NCI-H2171 (cell line): Measurements from ENCODE around the gene CD74.

Experiments used
- DNase-seq: peaks from one replicate; lab custom pipeline; 2025; lab: John Stamatoyannopoulos, UW

The CD74 gene

DNA sequence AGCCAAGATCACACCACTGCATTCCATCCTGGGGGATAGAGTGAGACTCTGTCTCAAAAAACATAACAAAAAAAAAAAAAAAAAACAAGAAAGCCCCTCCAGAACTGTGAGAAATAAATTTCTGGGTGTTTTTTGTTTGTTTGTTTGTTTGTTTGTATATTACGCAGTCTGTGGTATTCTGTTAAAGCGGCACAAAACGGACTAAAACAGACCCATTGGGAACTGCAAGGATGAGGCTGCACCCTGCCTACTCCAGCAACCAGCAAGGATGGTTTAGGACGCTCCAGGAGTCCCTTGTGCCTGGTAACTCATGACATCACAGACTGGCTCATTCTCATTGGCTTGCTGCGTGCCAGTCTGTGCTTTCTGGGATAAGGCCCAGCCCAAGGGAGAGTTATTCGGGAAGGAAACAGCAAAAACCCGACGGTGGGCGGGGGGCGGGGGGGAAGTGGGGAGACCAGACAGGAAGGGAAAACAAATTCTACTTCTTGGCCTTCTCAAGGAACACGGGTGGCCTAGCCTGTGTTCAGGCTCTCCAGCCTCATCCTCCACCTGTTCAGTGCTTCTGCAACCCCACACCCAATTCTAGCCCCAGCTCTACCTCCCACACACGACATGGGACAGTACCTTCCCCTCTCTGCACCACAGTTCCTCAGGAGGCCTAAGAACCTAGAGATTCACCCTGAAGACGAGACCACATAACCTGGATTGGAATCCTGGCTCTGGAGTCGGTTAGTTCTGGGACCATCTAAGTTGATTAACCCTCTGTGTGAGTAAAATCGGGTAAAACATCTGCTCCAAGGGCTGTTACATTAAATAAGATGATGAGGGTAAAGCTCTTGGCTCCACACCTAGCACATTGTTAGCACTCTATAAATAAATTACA is 2.8 kb downstream of the CD74 start:
- peak; percentile 16 for DNase-seq

GRCh38 chr5:150408231-150408943 is 4.3 kb downstream of the CD74 start:
- DNase-seq: no peak

DNA sequence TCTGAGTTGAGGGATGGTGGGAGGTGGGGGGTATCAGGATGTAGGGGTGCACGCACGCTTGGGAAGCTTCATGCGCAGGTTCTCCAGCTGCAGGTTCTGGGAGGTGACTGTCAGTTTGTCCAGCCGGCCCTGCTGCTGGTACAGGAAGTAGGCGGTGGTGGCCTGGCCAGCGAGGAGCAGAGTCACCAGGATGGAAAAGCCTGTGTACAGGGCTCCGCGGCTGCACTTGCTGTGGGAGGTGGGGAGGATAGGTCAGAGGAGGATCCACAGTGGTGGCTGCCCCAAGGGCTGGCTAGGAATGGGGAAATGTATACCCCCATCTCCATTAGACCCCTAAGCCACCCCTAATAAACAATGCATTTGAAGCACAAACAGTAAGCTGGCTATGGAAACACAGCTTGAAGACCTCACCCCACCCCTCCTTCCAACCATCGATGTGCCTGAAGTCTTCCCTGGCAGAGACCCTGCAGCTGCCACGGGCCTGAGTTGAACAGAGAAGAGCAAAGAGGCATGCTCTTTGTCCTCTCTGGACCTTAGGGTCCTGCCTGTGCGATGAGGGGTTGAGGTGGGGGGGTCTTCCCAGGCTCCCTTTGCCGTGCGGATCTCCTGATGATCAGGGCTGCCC is 5.5 kb downstream of the CD74 start:
- no peak for DNase-seq

- DNase-seq: no peak
These were observed 6.0 kb downstream of the CD74 start for GRCh38 chr5:150406723-150407095.

DNA sequence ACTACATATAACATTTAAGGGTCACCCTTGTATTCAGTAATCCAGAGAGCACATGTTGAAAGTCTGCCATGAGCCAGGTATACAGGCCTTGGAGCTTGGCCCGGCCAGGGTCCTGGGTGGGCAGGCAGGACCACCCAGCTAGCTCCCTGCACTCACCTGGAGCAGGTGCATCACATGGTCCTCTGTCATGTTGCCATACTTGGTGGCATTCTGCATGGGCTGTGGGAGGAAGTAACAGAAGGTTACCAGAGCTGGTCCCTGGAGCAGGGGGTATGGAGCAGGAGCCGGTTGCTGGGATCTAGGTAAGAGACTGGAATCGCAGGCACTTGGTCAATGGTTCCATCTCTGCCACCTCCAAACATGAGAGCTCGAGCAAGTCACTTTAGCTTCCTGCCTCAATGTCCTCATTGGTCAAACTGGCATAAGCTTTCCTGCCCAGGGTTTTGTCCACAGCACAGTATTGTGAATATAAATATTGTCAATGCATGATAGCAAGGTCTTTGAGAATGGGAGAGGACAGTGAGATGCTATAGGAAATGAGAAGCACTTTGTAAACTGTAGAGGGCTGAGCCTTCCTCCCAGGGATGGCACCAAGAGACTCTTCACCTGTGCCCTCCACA is 6.5 kb downstream of the CD74 start:
- DNase-seq: no peak

GRCh38 chr5:150404941-150405816 is 7.5 kb downstream of the CD74 start:
- DNase-seq: no peak

GRCh38 chr5:150404535-150404934 is 8.2 kb downstream of the CD74 start:
- DNase-seq: no peak

- no peak for DNase-seq
These were observed 8.6 kb downstream of the CD74 start for GRCh38 chr5:150404121-150404520.

DNA sequence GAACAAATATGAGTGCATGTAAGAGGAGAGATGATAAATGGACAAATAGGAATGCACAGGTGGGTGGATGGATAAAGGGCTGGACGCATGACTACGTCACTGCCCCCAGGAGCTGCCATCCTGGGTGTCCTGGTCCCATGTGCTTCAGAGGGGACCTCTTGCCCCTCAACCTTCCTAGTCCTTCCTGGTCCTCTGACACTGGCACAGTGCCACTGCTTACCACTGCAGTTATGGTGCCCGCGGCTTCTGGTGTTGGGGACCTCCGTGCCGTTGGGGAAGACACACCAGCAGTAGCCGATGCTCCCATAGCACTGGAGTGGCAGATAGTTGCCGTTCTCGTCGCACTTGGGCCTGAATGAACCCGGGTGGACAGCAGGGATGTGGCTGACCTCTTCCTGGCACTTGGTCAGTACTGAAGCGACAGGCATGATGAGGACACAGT is 9.8 kb downstream of the CD74 start:
- DNase-seq: no peak

- DNase-seq: no peak
These were observed 10.4 kb downstream of the CD74 start for GRCh38 chr5:150402229-150402773.

GRCh38 chr5:150401376-150402228 is 11.1 kb downstream of the CD74 start:
- no peak for DNase-seq

- no peak for DNase-seq
These were observed 11.7 kb downstream of the CD74 start for GRCh38 chr5:150401076-150401375.

GRCh38 chr5:150400316-150401075 is 12.2 kb downstream of the CD74 start:
- no peak for DNase-seq

DNA sequence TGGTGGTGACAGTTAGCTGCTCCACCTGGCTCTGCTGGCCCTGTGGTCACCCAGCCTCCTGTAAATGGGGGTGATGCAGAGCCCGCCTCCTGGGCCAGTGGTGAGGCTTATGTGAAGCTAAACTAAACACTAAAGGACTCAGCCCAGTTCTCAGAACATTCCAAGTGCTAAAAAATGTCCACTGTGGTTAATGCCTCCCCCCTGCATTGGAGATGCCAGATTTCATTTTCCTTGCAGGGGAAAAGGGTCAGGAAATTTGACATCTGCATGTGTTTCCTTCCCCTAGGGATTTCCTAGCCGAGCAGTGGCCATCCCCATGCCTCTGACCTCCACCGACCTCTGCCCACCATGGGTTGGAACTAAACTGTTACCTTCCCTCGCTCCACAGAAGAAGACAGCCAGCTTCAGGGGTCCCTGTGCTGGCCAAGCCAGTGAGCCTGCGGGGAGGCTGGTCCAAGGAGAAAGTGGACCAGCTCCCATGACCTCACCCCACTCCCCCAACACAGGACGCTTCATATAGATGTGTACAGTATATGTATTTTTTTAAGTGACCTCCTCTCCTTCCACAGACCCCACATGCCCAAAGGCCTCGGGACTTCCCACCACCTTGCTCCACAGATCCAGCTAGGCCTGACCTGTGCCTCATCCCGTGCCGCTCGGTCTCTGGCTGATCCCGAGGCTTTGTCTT is 13.0 kb downstream of the CD74 start:
- no peak for DNase-seq

DNA sequence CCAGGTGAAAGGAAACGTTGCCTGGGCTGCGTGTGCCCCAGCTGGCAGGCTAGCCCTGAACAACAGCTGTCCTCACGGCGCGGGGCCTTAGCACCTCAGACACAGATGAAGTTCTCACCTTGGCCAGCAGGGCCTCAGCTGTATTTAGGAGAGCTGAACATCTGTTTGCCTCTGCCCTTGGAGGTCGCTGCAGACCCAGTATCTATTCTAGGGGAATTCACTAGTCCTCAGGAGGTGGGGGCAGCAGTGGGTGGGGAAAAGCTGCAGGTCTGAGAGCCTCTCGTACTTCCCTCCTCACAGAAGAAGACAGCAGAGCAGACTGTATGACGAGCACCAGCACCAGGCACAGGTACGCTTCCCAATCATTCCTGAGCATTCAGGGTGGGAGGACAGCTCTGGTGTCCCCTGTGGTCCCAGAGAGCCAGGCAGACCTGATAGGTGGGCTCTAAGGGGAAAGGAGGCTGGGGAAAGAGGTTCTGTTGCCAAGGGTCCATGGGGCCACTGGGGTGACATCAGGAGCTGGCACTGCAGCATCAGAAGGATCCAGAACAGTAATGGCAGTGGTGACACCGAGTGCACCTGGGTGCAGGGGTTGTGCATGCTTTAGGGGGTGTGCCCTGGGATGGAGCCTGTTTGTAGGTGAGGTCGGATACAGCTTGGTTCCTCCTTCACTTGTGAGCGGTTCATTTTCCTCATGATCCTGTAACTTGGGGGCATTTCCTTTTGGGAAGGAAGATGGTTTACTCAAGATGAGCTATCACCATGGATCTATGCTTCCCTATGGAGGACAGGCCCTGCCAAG is 13.8 kb downstream of the CD74 start:
- no peak for DNase-seq

DNA sequence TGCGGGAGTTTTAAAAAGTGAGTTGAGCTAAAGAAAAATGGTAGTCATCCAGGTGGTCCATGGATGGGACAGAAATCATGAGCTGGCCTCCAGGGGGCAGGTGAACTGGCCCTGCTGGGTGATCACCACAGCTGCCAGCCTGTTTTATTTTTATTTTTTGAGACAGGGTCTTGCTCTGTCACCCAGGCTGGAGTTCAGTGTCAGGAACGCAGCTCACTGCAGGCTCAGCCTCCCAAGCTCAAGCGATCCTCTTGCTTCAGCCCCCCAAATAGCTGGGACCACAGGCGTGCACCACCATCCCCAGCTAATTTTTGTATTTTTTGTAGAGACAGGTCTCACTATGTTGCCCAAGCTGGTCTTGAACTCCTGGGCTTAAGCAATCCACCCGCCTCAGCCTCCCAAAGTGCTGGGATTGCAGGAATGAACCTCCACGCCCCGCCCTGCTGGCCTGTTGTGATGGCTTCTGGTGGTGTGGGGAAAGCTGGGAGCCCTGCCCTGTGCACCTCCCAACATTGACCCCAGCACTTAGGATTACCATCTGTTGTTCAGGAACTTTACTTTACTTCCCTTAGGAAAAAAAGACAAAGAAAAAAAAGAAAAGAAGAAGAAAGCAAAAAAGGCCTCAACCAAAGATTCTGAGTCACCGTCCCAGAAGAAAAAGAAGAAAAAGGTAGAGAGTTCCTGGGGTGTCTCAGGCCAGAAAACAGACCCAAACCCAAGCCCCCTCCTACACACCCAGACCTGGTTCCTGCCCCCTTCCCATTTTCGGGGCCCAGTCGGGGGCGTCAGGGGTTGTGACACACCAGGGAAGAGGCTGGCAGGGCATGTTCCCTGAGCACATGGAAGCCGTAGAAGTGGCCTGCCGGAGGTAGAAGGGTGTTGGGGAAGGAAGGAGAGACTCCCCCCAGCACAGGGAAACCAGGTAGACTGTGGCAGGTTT is 14.7 kb downstream of the CD74 start:
- no peak for DNase-seq

DNA sequence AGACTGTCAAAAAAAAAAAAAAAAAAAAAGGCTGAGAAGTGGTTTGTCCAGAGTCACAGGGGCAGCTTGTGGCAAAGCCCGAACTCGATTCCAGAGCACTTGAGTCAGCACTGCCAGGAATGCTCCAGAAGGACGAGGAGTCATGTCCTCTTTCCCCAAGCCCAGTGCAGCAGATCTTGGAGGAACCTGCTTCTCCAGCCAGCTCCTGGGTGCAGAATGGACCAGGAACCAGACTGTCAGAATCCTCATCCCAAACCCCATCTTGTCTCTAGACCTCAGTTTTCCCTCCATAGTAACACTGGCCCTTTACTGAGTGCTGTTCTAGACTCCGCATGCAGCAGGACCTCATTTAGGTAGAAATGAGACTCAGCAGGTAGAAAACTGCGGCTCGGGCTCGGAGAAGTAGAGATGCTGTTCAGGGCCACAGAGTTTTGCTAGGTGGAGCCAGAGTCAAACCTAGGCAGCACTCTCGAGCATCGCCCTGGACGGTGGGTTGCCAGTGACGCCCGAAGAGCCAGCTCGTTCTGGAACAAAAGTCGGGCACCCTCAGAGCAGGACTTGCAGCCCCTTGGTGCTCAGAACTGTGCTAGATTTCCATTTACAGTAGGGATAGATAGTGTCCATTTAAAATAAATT is 15.4 kb downstream of the CD74 start:
- no peak for DNase-seq
